Osteoblast (primary cell): ENCODE results near the gene ASTN2. TPM values are rescaled to one million over a fixed set of nuclear protein-coding genes. Genes with fewer than 3 reads are reported as not detected.

Source experiments
- DNase-seq: peaks from one replicate; pipeline ENCODE4 v3.0.0; 2011; ENCODE audit warnings: low spot score, mixed read lengths; ENCODE audit not compliant: insufficient read length; ENCODE audit errors: missing footprints
- H2AFZ ChIP-seq: 2 replicates; pipeline ENCODE4 v1.6.0; 2011; ENCODE audit warnings: mild to moderate bottlenecking, low read length
- H3K27ac ChIP-seq: 2 replicates; pipeline ENCODE4 v1.5.1; 2011; ENCODE audit warnings: mild to moderate bottlenecking, low read depth, low read length, moderate library complexity
- H3K27me3 ChIP-seq: 2 replicates; pipeline ENCODE4 v1.6.0; 2012; ENCODE audit warnings: mild to moderate bottlenecking, control low read depth, inconsistent platforms, low read length, moderate library complexity; ENCODE audit not compliant: insufficient read depth
- H3K36me3 ChIP-seq: 2 replicates; pipeline ENCODE4 v1.5.1; 2011; ENCODE audit warnings: mild to moderate bottlenecking, low read length, control low read depth, moderate library complexity; ENCODE audit not compliant: insufficient read depth
- H3K4me1 ChIP-seq: 2 replicates; pipeline ENCODE4 v1.5.1; 2011; ENCODE audit warnings: mild to moderate bottlenecking, low read length, control low read depth, moderate library complexity; ENCODE audit not compliant: insufficient read depth
- H3K4me2 ChIP-seq: 2 replicates; pipeline ENCODE4 v1.6.0; 2011; ENCODE audit warnings: mild to moderate bottlenecking, low read length; ENCODE audit not compliant: insufficient read depth
- H3K4me3 ChIP-seq: fragments of 200-600 bp; sonication (generic); 3 replicates; pipeline ENCODE4 v1.5.1; 2012; ENCODE audit warnings: mild to moderate bottlenecking, low read length, inconsistent platforms; ENCODE audit not compliant: insufficient read depth
- H3K79me2 ChIP-seq: 2 replicates; pipeline ENCODE4 v1.6.0; 2012; ENCODE audit warnings: mild to moderate bottlenecking, low read length, control low read depth, inconsistent platforms; ENCODE audit not compliant: insufficient read depth
- H3K9me3 ChIP-seq: 2 replicates; pipeline ENCODE4 v1.5.1; 2011; ENCODE audit warnings: low read depth, low read length, control low read depth
- H4K20me1 ChIP-seq: 2 replicates; pipeline ENCODE4 v1.6.0; 2012; ENCODE audit warnings: mild to moderate bottlenecking, low read length, control low read depth; ENCODE audit not compliant: insufficient read depth
- total RNA-seq: library from RNA; depleted of rRNA; stranded (reverse); fragments of >200 nt; gene quantifications from 2 replicates; pipeline ENCODE4 v1.2.3, GENCODE V29; 2012
- TF ChIP-seq, protein P1 (sequence below): IDR thresholded peaks from 2 replicates; pipeline ENCODE4 v1.5.1; 2011; ENCODE audit warnings: mild to moderate bottlenecking, low read depth, low read length, moderate library complexity; ENCODE audit errors: extremely low read depth

ASTN2 gene
- total RNA-seq, 1 donor, result 4.7 TPM

- H3K27me3 ChIP-seq, result no peaks in the 10 kb centered on the region
- no peak overlapping the region for H3K4me3 ChIP-seq
- H3K79me2 ChIP-seq, result no peaks in the 10 kb centered on the region
- H3K4me2 ChIP-seq, result no peak overlapping the region
- H3K9me3 ChIP-seq, result no peaks in the 10 kb centered on the region
- H2AFZ ChIP-seq, result no peak overlapping the region
- peaks cover 4% of the 10 kb centered on the region for H3K4me1 ChIP-seq
- TF ChIP-seq, protein P1, sequence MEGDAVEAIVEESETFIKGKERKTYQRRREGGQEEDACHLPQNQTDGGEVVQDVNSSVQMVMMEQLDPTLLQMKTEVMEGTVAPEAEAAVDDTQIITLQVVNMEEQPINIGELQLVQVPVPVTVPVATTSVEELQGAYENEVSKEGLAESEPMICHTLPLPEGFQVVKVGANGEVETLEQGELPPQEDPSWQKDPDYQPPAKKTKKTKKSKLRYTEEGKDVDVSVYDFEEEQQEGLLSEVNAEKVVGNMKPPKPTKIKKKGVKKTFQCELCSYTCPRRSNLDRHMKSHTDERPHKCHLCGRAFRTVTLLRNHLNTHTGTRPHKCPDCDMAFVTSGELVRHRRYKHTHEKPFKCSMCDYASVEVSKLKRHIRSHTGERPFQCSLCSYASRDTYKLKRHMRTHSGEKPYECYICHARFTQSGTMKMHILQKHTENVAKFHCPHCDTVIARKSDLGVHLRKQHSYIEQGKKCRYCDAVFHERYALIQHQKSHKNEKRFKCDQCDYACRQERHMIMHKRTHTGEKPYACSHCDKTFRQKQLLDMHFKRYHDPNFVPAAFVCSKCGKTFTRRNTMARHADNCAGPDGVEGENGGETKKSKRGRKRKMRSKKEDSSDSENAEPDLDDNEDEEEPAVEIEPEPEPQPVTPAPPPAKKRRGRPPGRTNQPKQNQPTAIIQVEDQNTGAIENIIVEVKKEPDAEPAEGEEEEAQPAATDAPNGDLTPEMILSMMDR, result no peak
- no peaks in the 10 kb centered on the region for H3K36me3 ChIP-seq
- H3K27ac ChIP-seq, result no peak overlapping the region
- no peaks in the 10 kb centered on the region for H4K20me1 ChIP-seq
- no peak for DNase-seq
These were observed 848.0 kb downstream of the ASTN2 start for GRCh38 chr9:116566677-116567488.

DNA sequence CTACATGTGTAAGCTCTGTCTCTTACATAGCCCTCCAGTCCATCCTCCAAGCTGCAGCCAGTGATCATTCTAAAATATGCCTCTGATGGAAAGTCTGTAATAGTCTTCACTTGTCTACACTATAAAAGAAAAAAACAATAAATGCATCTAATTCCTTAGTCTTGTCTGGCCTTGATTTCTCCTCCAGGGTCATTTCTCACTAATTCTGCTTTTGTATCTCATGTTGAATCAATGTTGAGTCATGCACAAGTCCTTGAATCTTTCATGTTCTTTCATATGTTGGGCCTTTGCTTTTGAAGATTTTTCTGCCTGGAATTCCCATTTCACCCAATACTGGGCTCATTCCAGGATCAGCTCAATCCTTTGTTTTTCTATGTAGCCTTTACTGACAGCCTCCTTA is 848.9 kb downstream of the ASTN2 start:
- Histone ChIP-seq H3K4me3 (no peak overlapping the region), H3K27me3 (no peaks in the 10 kb centered on the region), H3K4me1 (no peaks in the 10 kb centered on the region), H3K79me2 (no peaks in the 10 kb centered on the region), H2AFZ (no peak overlapping the region), H3K9me3 (no peaks in the 10 kb centered on the region), H3K36me3 (no peaks in the 10 kb centered on the region), H4K20me1 (no peaks in the 10 kb centered on the region), H3K27ac (no peak overlapping the region), H3K4me2 (no peak overlapping the region)
- TF ChIP-seq, protein P1, result no peak
- DNase-seq, result peak; percentile 80

- no peaks in the 10 kb centered on the region for H3K79me2 ChIP-seq
- no peaks in the 10 kb centered on the region for H3K9me3 ChIP-seq
- H3K4me3 ChIP-seq, result no peak overlapping the region
- no peak overlapping the region for H3K27ac ChIP-seq
- H3K4me1 ChIP-seq, result no peaks in the 10 kb centered on the region
- H4K20me1 ChIP-seq, result no peaks in the 10 kb centered on the region
- H3K36me3 ChIP-seq, result no peaks in the 10 kb centered on the region
- H3K27me3 ChIP-seq, result no peaks in the 10 kb centered on the region
- TF ChIP-seq, protein P1, result no peak
- no peak for DNase-seq
- H3K4me2 ChIP-seq, result no peak overlapping the region
- no peak overlapping the region for H2AFZ ChIP-seq
These were observed 850.5 kb downstream of the ASTN2 start for GRCh38 chr9:116564266-116564793.

GRCh38 chr9:116558818-116559540 is 855.9 kb downstream of the ASTN2 start:
- no peak overlapping the region for H3K4me2 ChIP-seq
- H3K27me3 ChIP-seq, result no peaks in the 10 kb centered on the region
- no peaks in the 10 kb centered on the region for H3K36me3 ChIP-seq
- no peaks in the 10 kb centered on the region for H3K9me3 ChIP-seq
- no peak overlapping the region for H3K4me3 ChIP-seq
- DNase-seq, result no peak
- TF ChIP-seq, protein P1, result no peak
- no peak overlapping the region for H3K27ac ChIP-seq
- H2AFZ ChIP-seq, result no peak overlapping the region
- no peaks in the 10 kb centered on the region for H3K79me2 ChIP-seq
- H4K20me1 ChIP-seq, result no peaks in the 10 kb centered on the region
- no peaks in the 10 kb centered on the region for H3K4me1 ChIP-seq
